ENCODE measurements around the gene STX18.

DNA sequence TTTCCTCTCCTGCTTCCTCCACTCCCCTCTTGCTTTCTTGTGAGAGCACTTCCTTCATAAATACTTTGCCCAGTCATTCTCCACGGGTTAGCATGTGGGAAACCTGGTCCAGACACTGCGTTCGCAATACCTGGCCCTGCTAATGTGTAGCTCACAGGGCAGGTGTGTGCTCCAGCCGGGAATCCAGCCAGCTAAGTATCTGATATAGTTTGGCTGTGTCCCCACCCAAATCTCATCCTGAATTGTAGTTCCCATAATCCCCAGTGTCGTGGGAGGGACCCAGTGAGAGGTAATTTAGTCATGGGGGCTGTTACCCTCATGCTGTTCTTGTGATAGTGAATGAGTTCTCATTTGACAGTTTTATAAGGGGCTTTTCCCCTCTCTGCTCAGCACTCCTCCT lies 32.2 kb upstream of the STX18 start:
- TF ChIP-seq, protein P1, sequence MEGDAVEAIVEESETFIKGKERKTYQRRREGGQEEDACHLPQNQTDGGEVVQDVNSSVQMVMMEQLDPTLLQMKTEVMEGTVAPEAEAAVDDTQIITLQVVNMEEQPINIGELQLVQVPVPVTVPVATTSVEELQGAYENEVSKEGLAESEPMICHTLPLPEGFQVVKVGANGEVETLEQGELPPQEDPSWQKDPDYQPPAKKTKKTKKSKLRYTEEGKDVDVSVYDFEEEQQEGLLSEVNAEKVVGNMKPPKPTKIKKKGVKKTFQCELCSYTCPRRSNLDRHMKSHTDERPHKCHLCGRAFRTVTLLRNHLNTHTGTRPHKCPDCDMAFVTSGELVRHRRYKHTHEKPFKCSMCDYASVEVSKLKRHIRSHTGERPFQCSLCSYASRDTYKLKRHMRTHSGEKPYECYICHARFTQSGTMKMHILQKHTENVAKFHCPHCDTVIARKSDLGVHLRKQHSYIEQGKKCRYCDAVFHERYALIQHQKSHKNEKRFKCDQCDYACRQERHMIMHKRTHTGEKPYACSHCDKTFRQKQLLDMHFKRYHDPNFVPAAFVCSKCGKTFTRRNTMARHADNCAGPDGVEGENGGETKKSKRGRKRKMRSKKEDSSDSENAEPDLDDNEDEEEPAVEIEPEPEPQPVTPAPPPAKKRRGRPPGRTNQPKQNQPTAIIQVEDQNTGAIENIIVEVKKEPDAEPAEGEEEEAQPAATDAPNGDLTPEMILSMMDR (conservative IDR thresholded peaks at IDR 0.05; ENCODE audit: low read depth in 2 of 2) = no peak
- TF ChIP-seq POLR2AphosphoS5 (IDR thresholded peaks at IDR 0.05; ENCODE audit: low read depth) = no peak
- no peak for TF ChIP-seq EZH2 (IDR thresholded peaks at IDR 0.05; ENCODE audit: low read depth, unreplicated experiment)
- TF ChIP-seq ZNF114 (CRISPR knock-in tag; IDR thresholded peaks at IDR 0.05) = no peak
- no peak for TF ChIP-seq EZH2phosphoT487 (IDR thresholded peaks at IDR 0.05; ENCODE audit: unreplicated experiment)
- TF ChIP-seq STAT1 (IDR thresholded peaks at IDR 0.05; ENCODE audit: unreplicated experiment) = no peak
- no peak for TF ChIP-seq JUNB (IDR thresholded peaks at IDR 0.05; ENCODE audit: unreplicated experiment)
- TF ChIP-seq CREB1 (CRISPR knock-in tag; IDR thresholded peaks at IDR 0.05; ENCODE audit: low read depth) = no peak
- TF ChIP-seq, protein P2, sequence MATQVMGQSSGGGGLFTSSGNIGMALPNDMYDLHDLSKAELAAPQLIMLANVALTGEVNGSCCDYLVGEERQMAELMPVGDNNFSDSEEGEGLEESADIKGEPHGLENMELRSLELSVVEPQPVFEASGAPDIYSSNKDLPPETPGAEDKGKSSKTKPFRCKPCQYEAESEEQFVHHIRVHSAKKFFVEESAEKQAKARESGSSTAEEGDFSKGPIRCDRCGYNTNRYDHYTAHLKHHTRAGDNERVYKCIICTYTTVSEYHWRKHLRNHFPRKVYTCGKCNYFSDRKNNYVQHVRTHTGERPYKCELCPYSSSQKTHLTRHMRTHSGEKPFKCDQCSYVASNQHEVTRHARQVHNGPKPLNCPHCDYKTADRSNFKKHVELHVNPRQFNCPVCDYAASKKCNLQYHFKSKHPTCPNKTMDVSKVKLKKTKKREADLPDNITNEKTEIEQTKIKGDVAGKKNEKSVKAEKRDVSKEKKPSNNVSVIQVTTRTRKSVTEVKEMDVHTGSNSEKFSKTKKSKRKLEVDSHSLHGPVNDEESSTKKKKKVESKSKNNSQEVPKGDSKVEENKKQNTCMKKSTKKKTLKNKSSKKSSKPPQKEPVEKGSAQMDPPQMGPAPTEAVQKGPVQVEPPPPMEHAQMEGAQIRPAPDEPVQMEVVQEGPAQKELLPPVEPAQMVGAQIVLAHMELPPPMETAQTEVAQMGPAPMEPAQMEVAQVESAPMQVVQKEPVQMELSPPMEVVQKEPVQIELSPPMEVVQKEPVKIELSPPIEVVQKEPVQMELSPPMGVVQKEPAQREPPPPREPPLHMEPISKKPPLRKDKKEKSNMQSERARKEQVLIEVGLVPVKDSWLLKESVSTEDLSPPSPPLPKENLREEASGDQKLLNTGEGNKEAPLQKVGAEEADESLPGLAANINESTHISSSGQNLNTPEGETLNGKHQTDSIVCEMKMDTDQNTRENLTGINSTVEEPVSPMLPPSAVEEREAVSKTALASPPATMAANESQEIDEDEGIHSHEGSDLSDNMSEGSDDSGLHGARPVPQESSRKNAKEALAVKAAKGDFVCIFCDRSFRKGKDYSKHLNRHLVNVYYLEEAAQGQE (IDR thresholded peaks at IDR 0.05; ENCODE audit: unreplicated experiment) = no peak
